GM12874 (cell line): ENCODE measurements around the gene UBL3.

ENCODE experiments used
- TF ChIP-seq, protein P1 (sequence below): IDR thresholded peaks from 2 replicates; pipeline ENCODE4 v1.5.1; 2011; ENCODE audit warnings: low read depth, mild to moderate bottlenecking, control low read depth, low read length, moderate library complexity; ENCODE audit not compliant: insufficient read depth

The UBL3 gene

DNA sequence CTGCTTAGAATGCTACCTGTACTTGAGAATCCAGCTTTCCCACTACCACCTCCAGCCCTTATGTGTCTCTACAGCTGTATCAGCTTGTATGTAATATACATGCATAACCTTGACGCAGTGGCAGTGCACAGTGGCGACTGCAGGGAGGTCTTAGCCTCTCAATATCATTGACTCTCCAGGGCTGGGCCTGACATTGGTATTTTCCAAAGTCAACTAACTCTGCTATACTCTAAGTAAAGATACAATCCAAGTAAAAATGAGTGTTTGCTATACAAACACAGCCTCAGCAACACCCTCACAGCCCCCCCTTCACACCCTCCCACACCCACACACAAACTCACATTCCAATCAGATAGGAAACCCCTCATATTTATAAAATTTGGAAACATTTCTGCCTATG is 6.7 kb upstream of the UBL3 start:
- TF ChIP-seq, protein P1, sequence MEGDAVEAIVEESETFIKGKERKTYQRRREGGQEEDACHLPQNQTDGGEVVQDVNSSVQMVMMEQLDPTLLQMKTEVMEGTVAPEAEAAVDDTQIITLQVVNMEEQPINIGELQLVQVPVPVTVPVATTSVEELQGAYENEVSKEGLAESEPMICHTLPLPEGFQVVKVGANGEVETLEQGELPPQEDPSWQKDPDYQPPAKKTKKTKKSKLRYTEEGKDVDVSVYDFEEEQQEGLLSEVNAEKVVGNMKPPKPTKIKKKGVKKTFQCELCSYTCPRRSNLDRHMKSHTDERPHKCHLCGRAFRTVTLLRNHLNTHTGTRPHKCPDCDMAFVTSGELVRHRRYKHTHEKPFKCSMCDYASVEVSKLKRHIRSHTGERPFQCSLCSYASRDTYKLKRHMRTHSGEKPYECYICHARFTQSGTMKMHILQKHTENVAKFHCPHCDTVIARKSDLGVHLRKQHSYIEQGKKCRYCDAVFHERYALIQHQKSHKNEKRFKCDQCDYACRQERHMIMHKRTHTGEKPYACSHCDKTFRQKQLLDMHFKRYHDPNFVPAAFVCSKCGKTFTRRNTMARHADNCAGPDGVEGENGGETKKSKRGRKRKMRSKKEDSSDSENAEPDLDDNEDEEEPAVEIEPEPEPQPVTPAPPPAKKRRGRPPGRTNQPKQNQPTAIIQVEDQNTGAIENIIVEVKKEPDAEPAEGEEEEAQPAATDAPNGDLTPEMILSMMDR = no peak

DNA sequence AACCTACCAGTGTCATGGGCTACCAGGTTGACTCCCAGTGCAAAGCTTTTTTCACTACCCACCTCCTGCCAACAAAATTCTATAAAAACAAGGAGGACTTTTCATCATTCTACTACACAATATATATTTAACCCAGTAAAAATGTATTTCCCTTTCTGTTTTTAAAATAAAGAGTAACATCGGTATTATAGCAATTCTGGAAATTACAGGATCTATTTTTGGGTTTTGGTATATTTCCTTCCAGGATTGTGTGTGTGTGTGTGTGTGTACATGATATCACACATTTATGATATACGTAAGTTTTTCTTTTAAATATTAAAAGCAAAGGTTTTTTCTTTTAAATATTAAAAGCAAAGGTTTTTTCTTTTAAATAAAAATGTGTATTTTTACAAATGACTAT is 6.0 kb upstream of the UBL3 start:
- TF ChIP-seq, protein P1 = no peak

DNA sequence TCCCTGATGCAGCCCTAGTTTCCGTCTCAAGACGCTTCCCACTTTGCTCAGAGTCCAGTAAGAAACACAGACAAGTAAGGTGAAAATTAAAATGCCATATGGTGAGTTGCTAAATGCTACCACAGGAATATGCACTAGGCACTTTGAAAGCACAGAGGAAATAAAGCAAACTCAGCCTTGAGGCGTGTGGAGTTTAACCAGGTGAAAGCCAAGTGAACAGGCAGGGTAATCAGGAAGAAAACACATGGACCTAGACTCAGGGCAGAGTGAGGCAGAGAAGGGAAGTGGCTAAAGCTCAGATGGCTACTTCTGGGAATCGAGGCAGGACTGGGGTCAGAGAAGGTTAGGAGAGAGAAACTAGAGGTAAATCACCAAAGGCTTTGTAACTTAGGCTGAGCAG is 5.4 kb upstream of the UBL3 start:
- TF ChIP-seq, protein P1 = no peak

DNA sequence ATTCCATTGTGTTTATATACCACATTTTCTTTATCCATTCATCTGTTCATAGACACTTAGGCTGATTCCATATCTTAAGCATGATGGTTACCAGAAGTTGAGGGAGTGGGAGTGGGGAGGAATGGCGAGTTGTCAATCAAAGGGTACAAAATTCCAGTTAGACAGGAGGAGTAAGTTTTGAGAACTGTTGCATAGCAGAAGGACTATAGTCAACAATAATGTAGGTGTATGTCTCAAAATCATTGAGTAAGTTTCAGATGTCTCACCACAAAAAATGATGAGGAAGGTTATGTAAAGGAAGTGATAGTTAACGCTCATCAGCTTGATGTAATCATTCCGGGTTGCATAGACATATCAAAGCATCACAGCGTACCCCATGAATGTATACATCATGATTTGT is 4.6 kb upstream of the UBL3 start:
- TF ChIP-seq, protein P1 = no peak

DNA sequence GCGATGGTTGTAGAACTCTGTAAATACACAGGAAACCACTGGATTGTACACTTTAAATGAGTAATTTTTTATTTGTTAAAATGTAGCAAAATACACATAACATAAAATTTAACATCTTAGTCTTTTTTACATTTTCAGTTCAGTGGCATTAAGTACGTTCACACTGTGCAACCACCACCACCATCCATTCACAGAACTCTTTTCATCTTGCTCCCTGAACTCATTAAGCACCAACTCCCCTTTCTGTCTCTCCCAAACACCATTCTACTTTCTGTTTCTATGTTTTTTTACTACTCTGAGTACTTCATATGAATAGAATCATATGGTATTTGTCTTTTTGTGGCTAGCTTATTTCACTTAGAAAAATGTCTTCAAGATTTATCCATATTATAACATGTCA is 2.7 kb upstream of the UBL3 start:
- TF ChIP-seq, protein P1 = no peak

DNA sequence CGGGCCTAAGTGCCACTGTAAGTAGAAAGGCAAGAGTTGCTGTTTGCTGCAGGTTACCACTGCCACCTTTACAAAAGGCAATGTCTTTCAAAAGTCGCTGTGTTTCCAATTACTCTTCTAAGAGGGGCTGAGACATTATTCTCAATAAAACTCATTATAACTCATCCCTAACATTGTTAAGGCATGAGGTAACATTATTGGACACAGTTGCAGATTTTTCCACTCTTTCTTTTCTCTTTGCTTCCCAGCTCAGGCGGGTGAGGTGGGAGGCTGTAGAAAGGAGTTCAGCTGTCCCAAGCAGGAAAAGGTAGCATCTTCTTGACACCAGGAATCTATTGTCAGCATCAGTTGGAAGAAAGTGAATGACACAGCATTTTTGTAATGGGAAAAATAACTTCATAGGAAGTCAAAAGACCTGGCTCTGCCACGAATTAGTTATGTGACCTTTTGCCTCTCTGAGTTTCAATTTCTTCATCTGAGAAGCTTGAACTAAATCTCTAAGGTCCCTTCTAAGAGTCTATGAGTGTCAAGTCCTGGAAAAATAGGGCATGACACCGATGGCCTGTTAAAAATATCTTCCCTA is 2.1 kb upstream of the UBL3 start:
- TF ChIP-seq, protein P1 = no peak

DNA sequence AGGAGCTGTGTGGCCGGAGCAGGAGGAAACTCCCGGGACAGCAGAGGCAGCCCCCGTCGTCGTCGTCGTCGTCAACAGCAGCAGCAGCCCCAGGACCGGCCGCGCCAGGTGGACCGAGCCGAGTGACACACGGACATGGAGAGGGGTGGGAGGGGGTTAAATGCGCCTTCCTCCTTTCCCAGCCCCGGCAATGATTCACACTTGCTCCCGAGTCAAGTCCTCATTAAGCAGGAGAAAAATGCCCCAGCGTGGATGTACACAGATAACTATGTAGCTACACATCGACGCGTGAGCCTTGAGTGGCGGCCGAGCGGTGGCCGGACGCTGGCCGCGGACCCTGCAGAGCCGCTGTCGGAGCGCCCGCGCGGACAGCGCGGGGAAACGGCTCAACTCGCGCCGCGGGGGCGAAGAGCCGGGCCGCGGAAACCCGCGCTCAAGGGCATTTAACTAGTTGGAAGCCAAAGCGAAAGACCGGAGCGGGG is 645 bp downstream of the UBL3 start:
- TF ChIP-seq, protein P1 = no peak

DNA sequence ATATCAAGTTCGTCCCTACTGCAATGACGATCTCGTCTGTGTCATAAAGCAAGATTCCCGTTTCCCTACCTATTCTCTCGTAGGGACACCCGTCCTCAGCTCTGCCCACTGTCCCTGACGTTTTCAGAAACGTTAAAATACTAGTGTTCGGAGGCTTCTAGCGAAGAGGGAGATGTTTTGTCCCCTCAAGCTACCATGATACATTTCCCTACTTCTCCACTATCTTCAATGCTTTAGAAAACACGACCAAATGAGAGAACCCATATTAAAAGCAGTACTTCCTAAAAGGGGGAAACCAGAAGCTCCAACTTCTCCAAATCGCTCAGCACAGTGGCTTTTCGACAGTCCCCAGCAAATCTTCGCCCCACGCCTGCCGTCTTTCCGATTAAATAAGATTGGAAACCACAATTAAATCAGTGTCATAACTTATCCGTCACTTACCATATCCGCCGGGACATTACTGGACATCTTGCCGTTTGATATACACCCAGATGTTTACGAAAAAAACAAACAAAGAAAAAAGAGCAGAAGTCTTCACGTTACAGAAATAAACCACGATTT is 1.3 kb downstream of the UBL3 start:
- TF ChIP-seq, protein P1 = no peak
